ENCODE results near the gene RMDN2.
"Not testable (repeated sequence)": the region's sequence is repeated elsewhere in the genome, so short reads cannot be mapped to it uniquely, and the experiment has no call there.

The RMDN2 gene

DNA sequence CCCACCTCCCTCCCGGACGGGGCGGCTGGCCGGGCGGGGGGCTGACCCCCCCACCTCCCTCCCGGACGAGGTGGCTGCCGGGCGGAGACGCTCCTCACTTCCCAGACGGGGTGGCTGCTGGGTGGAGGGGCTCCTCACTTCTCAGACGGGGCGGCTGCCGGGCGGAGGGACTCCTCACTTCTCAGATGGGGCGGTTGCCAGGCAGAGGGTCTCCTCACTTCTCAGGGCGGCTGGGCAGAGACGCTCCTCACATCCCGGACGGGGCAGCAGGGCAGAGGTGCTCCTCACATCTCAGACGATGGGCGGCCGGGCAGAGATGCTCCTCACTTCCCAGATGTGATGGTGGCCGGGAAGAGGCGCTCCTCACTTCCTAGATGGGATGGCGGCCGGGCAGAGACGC lies 7.8 kb downstream of the RMDN2 start:
- not testable (repeated sequence) for DNase-seq (ENCODE audit: low spot score)

DNA sequence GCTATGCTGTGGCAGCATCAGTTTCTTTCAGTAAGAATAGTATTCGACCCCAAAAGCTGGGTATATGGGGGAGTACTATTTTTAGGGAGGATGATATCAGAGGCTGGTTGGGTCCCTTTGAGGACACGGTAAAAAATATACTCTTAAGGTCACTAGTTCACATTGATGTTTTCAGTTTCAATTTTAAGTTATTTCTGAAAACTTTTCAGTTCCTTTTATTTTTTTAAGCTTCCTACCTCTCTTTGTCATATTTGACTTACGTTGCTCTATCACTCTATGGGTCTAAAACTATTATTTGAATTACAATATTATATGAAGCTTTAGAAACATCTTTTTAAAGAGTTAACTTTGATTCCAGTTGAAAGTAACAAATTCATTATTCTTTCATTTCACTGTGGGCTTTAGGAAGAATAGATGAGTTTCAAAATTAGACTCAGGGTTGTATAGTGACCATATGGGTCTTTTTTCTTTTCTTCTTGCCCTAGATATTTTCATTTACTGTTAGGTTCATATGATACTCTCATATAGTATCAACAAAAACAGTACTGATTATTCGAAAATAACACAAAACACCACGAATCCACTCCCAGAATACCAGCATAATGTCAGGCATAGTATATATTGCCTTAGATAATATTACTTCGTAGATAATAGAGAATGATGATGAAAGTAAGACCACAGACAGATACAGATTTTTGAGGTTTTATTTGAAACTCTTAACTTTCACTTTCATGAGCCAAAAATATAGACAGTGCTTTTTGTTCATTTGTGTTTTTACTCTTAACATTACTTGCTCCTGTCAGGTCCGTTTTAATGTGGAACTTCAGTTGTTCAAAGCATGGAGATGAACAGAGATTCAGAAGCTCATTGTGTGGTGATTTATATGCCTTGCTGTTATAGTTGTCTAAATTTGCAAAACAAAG lies 9.8 kb downstream of the RMDN2 start:
- DNase-seq (ENCODE audit: low spot score), result no peak

DNA sequence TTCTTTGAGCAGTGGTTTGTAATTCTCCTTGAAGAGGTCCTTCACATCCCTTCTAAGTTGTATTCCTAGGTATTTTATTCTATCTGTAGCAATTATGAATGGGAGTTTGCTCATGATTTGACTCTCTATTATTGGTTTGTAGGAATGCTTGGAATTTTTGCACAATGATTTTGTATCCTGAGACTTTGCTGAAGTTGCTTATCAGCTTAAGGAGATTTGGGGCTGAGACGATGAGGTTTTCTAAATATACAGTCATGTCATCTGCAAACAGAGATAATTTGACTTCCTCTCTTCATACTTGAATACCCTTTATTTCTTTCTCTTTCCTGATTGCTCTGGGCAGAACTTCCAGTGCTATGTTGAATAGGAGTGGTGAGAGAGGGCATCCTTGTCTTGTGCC lies 12.5 kb downstream of the RMDN2 start:
- DNase-seq (ENCODE audit: low spot score), result not testable (repeated sequence)

DNA sequence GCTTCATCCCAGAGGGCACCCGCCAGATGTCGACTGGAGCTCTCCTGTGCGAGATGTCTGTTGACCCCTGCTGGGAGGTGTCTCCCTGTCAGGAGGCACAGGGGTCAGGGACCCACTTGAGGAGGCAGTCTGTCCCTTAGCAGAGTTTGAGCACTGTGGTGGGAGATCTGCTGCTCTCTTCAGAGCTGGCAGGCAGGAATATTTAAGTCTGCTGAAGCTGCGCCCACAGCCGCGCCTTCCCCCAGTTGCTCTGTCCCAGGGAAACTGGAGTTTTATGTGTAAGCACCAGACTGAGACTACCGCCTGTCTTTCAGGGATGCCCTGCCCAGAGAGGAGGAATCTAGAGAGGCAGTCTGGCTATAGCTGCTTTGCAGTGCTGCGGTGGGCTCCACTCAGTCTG lies 16.2 kb downstream of the RMDN2 start:
- not testable (repeated sequence) for DNase-seq (ENCODE audit: low spot score)

DNA sequence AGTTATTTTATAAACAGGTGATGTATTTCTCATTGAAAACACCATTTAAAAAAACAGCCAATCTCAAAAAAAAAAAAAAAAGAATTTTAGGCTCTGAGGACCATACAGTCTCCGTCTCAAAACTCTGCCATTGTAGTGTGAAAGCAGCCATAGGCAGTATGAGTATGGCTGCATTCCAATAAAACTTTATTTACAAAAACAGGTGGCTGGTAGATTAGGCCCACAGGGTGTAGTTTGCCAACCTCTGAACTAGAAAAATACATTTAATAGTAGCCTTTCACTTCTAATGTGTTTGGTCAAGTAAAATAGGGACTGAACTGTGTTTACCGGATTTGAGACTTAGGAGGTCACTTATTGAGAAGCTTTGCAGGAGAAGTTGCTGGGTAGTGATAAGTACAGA lies 19.2 kb downstream of the RMDN2 start:
- DNase-seq (ENCODE audit: low spot score), result no peak

DNA sequence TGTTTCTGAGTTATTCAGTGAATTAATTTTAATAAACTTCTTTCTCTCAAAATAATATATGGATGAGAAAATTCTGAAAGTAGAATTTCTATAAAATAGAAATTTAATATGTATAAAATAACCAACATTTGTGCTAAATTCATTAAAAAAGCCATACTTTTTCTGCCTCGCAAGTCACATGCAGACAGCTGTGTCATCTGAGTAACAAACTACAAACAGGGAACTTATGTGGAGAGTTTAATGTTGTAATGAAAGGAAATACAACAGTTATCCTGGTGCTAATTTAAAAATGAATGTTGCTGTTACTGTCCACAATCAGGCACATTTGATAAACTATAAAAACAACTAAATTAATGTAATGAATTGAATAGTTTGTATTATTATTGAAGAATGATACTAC lies 22.2 kb downstream of the RMDN2 start:
- DNase-seq (ENCODE audit: low spot score), result no peak

DNA sequence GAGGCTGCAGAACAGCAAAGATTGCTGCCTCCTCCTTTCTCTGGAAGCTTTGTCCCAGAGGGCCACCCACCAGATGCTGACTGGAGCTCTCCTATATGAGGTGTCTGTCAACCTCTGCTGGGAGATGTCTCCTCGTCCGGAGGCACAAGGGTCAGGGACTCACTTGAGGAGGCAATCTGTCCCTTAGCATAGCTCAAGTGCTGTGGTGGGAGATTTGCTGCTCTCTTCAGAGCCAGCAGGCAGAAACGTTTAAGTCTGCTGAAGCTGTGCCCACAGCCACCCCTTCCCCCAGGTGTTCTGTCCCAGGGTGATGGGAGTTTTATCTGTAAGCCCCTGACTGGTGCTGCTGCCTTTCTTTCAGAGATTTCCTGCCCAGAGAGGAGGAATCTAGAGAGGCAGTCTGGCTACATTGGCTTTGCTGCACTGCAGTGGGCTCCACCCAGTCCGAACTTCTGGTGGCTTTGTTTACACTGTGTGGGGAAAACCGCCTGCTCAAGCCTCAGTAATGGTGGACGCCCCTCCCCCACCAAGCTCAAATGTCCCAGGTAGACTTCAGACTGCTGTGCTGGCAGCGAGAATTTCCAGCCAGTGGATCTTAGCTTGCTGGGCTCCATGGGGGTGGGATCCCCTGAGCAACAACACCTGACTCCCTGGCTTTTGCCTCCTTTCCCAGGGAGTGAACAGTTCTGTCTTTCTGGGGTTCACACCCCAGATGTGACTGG lies 37.1 kb downstream of the RMDN2 start:
- not testable (repeated sequence) for DNase-seq (ENCODE audit: low spot score)

DNA sequence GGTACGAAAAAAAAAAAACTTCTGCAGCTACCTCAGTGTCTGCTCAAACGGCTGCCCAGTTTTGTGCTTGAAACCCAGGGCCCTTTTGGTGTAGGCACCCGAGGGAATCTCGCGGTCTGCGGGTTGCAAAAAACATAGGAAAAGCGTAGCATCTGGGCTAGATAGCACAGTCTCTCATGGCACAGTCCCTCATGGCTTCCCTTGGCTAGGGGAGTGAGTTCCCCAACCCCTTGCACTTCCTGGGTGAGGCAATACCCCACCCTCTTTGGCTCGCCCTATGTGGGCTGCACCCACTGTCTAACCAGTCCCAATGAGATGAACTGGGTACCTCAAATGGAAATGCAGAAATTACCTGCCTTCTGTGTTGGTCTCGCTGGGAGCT lies 37.6 kb downstream of the RMDN2 start:
- not testable (repeated sequence) for DNase-seq (ENCODE audit: low spot score)

DNA sequence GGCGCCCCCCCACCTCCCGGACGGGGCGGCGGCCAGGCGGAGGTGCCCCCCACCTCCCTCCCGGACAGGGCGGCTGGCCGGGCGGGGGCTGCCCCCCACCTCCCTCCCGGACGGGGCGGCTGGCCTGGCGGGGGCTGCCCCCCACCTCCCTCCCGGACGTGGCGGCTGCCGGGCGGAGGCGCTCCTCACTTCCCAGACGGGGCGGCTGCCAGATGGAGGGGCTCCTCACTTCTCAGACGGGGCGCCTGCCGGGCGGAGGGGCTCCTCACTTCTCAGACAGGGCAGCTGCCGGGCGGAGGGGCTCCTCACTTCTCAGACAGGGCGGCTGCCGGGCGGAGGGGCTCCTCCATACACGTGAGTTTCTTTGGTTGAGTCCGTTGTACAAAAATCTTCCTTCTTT lies 38.8 kb downstream of the RMDN2 start:
- not testable (repeated sequence) for DNase-seq (ENCODE audit: low spot score)

DNA sequence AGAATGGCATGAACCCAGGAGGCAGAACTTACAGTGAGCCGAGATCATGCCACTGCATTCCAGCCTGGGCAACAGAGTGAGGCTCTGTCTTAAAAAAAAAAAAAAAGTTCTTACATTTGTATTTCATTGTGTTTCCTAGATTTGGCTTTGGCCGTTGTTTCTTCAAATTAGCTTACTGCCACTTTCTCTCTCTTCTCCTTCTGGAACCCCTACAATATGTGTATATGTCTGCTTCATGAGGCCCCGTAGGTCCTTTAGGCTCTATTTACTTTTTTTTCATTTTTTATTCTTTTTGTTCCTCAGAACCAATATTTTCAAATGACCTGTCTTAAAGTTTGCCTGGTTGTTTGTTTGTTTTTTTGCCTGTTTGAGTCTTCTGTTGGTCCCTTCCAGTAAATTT lies 41.2 kb downstream of the RMDN2 start:
- no peak for DNase-seq (ENCODE audit: low spot score)

DNA sequence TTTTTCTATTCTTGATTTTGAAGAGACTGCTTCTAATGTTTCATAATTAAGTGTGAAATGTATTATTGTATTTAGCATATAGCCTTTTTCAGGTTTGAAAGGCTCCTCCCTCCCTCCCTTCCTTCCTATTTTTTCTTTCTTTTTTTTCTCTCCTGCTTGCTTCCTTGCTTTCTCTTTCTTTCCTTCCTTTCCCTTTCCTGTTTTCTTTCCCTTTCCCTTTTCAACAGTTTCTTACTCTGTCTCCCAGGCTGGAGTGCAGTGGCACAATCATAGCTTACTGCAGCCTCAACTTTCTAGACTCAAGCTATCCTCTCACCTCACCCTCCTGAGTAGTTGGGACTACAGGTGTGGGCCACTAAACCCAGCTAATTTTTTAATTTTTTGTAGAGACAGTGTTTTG lies 44.6 kb downstream of the RMDN2 start:
- no peak for DNase-seq (ENCODE audit: low spot score)

DNA sequence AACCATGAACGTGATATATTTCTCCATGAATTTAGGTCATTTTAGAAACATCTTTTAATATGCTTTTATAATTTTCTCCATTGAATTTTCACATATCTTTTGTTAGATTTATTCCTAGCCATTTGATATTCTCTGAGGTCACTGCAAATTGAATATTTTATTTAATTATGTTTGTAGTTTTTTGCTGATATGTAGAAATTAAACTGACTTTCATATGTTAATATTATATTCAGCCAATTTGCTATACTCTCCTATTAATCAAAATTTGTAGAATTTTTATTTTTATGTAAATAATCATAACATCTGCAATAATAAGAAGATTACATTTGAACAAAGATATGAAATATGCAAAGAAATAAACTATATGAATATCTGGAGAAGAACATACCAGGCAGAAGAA lies 46.9 kb downstream of the RMDN2 start:
- DNase-seq (ENCODE audit: low spot score), result no peak

DNA sequence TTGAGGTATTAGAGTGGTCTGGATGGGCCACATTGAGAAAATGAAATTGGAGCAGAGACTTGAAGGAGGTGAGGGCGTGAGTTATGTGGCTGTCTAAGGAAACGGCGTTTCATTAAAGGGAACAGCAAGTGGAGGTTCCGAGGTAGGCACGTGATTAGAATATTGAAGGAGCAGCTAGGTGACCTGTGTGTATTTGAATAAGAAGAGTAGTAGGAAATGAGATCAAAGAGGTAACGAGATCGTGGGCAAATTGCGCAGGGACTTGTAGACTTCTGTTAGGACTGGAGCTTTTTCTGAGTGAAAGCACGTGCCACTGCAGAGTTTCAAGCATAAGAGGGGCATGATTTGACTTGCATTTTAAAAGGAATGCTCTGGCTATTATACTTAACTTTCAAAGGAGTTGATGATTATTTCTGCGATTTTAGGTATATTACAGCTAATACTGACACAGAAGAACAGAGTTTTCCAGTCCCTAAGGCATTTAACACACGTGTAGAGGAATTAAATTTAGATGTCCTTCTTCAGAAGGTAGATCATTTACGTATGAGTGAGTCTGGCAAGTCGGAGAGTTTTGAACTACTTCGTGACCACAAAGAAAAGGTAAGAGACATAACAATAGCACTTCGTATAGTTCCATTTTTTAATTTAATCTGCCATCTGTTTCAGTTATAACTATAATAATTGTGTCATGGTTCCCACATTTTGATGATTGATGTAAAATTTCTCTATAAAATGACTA lies 48.7 kb downstream of the RMDN2 start:
- no peak for DNase-seq (ENCODE audit: low spot score)

DNA sequence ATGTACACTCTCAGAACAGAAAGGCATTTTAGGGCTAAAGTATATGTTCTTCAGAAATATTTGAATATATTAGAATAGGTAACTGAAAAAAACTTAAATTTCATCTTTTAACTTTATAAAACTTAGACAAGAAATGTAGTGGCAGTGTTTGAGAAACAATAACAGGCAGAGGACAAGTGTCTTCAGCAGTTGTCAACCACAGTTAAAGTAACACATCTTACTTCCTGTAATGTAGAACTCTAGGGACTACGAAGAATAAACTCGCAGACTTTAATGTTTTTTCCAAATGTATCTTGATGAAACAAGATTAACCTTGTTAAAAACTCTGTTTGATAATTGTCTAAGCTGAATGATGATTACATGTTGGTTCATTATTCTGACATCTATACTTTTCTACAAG lies 50.7 kb downstream of the RMDN2 start:
- no peak for DNase-seq (ENCODE audit: low spot score)

DNA sequence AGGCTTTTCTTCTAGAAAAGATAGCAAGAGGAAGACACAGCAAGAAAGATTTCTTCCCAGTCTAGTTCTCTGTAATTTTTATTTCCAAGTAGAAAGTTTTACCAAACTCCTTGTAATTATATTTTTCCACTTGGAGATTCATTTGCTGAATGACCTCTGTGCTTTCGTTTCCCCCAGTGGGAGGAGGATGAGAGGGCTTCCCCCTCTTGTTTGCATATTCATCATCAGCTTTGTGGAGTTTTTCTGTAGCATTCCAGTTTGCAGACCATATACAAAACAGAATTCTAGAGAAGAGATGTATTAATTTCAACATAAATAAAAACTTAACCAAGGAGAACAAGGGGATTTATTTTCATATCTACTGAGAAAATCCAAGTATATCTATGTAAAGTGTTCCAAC lies 51.3 kb downstream of the RMDN2 start:
- DNase-seq (ENCODE audit: low spot score), result no peak

DNA sequence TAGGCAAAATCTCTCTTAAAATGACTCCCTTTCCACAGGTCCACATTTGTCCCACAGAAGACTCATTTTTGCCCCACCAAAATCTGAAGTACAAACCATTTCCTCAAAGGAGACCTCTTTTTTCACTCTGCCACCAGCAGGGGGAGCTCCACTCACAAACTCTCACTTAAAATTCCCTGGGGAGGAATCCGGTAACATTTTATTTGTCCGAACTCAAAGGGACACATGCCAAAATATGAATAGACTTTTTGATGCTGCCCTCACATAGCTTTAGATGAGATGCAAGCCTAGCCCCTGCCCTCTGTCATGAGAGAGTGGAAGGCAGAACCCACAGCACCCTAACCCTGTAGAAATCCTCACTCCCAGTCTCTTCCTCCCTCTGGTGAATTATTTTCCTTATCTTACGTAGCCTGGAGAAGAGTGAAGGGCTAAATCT lies 57.1 kb downstream of the RMDN2 start:
- DNase-seq (ENCODE audit: low spot score), result peak; percentile 23

DNA sequence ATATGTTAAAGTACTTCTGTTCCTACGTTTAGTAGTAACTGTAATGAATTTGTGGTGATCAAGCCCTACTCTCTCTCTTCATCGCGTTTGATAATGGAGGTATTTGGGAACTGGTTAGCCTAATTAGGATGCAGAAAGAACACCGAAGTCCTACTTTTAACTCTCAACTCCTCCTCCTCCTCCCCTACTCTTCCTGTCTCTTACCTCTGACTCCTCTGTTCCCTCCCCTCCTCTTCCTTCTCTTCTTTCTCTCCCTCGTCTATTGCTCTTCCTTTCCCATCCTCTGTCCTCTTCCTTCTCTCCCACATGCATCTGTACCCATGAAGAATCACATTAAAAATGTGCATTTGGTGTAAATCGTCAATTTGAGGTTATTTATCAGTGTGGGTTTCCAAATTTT lies 57.8 kb downstream of the RMDN2 start:
- no peak for DNase-seq (ENCODE audit: low spot score)

DNA sequence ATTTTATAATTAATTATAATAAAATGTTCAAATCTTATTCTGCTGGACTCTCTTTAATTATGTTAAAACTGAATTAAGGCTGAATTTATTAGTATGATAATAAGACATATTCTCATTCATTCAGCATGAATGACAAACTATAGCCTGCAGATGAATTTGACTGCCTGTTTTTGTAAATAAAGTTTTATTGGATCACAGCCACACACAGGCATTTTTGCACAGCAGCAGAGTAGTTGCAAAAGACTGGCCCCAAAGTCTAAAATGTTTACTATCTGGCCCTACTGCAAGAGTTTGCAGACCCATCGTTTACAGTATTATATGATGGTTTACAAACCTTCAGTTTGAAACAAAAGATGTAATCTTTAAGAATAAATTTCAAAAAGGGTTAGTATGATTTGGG lies 58.6 kb downstream of the RMDN2 start:
- no peak for DNase-seq (ENCODE audit: low spot score)

DNA sequence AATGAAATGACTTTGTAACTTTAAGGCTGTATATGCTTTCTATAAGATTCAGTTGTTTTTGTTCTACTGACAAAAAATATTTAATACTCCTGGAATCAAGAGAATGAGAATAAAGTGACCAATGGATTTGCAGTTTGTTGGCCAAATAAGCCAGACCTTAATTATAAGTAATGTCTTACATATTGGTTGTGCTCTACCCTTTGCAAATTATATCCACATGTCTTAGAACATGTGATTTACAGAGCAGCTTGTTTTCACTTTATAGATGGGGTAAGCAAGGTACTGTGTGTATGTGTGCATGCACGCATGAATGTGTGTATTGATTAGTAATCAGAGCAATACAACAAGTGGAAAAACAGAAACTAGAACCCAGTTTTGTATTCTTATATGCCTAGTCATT lies 59.1 kb downstream of the RMDN2 start:
- no peak for DNase-seq (ENCODE audit: low spot score)

DNA sequence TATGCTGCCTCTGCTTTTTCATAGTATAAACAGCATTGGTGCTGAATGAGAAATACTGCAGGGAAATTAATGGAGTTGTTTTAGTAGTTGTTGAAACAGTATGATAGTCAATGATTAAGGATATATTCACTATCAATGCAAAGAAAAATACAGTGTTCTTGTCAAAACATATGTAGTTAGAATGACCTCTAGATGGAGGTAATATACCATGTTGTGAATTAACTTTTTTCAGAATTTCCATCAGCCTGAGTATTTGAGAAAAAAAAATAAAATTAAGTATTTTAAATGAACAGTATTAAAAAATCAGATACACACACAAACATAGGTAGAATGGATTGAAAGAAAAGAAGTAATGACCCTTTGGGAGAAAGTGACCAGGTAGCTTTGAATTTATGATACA lies 59.5 kb downstream of the RMDN2 start:
- no peak for DNase-seq (ENCODE audit: low spot score)

DNA sequence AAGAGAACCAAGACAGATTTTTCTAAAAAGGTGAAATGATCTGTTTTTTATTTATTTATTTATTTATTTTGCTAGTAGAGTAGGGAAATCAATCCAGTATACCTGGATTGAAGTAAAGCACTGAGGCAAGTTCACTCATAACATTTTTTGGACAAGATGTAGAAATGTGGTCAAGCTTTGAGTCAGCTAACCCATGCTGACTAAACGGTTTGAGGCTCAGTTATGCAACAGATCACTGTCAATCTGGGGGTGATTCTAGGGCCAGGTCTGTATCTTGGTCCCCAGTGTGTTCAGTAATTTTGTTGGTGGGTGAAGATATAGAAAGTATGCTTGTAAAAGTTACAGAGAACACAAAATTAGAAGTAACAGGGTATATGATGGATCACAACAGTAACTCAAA lies 60.2 kb downstream of the RMDN2 start:
- no peak for DNase-seq (ENCODE audit: low spot score)

DNA sequence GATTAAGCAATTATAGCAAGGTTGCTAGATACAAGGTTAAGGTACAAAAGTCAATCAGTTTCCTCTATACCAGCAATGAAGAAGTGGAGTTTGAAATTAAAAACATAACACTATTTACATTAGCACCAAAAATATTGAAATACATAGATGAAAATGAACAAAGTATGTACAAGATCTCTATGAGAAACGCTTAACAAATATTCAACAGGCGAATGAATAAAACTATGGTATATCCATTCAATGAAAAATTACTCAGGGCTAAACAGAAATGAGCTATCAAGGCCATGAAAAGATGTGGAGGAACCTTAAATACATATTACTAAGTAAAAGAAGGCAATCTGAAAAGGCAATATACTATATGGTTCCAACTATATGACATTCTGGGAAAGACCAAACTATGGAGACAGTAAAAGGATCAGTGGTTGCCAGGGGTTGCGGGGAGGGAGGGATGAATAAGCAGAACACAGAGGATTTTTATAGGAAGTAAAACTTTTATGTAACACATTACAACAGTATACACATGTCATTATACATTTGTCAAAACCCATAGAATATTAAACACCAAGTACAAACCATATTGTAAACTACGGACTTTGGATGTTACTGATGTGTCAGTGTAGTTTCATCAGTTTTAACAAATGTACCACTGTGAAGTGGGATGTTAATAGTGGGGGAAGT lies 62.1 kb downstream of the RMDN2 start:
- DNase-seq (ENCODE audit: low spot score), result no peak
